ENCODE results near the gene WDR38.

The WDR38 gene, protein sequence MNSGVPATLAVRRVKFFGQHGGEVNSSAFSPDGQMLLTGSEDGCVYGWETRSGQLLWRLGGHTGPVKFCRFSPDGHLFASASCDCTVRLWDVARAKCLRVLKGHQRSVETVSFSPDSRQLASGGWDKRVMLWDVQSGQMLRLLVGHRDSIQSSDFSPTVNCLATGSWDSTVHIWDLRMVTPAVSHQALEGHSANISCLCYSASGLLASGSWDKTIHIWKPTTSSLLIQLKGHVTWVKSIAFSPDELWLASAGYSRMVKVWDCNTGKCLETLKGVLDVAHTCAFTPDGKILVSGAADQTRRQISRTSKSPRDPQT

DNA sequence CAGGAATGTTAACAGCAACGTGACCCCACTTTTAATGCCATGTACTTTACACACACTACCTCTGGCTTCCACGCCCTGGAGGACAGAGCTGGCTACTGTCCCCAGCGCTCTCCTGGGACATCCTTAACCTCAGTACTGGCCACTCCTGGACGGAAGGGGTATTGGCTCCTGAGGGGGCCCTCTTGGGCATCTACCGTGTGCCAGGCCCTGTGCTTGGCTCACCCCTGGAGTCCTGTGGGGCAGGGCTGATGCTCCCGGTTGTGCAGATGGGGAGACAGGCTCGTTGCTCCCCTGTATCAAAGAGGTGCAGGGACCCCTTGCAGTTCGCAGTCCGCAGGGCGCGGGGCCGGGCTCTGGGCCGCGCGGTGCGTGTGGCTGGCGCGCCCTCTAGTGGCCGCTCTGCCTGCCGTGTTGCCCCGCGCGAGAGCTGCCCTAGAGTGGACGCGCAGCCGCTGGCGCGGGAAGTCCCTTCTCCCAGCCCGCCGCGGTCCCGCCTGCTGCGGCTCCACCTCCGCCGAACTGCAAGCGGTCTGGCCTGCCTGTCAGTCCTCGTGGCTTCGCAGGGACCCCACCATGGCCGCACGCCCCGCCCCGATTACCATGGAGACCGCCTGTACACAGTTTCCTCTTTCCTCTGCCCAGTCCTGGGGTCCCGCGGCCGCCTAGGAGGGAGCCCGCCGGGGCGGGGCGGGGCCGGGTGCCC lies at the start of gene WDR38:
Gene WDR38 (plus strand): TSS at position 632 of the 703 bp plus-strand sequence. CDS start 72 bp downstream, outside the sequence.
- DNase-seq, result peak; percentile 64

DNA sequence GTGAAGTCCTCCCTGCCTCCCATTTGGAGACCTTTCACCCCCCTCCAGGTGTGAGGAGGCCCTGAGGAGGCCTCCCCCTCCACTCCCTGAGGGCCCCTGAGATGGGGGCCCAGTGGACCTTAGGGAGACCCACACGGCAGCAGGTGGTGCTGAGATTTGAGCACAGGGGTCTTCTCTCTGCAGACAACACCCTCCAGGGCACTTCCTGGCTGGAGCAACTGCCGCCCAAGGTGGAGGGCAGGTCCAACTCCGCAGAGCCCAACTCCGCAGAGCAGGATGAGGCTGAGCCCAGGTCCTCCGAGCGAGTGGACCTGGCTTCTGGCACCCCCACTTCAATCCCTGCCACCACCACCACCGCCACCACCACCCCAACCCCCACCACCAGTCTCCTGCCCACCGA lies 49.3 kb upstream of the WDR38 start:
- DNase-seq, result no peak

DNA sequence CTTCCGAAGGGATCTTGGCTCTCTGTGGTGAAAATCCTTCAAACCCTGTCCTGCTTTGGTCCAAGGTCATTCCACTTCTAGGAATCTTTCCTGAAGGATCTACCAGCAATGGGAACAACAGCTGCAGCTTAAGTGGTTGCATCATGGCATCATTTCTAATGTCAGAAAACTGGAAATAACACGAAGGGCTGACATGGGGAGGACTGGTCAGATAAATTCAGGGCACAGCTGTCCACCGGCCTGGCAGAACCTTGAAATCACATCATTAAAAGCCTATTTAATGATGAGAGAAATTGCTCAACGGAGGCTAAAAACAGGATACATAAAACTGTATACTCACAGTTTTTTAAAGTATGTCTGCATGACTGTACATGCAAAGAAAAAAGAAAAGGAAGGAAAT lies 48.1 kb upstream of the WDR38 start:
- no peak for DNase-seq

DNA sequence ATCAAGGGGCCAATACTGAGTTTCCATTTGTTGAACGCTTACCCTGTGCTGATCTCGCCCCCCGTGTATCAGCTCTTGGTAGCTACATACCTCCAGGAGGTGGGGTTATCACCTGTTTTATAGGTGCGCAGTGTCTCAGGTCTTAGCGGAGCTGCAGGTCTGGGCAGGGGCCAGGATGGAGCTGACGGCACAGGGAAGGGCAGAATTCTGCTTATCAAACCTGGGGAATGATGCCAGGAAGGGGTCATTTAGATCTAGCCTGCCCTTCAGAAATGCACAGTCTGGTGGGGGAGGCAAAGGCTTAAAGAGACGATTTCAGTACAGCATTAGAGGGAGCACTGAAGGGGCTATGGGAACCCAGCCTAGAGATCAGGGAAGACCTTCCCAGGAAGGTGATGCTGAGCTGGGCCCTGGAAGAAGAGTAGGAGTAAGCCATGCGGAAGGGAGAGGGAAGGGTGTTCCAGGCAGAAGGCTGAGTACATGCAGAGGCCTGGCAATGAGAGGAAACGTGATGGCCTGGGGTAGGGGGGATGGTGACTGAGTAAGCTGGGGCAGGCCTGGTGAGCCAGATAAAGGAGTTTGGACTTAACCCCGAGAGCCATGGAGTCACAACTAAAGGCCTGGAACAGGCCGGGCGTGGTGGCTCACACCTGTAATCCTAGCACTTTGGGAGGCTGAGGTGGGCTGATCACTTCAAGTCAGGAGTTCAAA lies 44.9 kb upstream of the WDR38 start:
- DNase-seq, result no peak

DNA sequence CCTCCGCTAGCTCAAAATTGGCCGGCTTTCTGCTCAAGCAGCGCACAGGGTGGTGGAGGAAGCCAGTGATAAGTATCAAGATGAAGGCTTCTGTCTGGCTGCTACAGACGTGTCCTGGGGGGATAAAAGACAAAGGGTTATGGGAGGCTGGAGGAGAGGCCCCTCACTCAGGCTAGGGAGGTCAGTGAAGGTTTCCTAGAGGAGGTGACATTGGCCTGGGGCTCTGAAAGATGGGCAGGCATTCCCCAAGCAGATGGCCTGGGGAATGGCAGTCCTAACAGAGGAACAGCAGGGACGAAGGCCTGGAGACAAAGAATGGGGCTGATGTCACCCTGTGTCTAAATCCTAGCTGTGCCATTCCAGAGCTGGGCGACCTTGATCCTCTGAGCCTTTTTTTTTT lies 44.0 kb upstream of the WDR38 start:
- no peak for DNase-seq

DNA sequence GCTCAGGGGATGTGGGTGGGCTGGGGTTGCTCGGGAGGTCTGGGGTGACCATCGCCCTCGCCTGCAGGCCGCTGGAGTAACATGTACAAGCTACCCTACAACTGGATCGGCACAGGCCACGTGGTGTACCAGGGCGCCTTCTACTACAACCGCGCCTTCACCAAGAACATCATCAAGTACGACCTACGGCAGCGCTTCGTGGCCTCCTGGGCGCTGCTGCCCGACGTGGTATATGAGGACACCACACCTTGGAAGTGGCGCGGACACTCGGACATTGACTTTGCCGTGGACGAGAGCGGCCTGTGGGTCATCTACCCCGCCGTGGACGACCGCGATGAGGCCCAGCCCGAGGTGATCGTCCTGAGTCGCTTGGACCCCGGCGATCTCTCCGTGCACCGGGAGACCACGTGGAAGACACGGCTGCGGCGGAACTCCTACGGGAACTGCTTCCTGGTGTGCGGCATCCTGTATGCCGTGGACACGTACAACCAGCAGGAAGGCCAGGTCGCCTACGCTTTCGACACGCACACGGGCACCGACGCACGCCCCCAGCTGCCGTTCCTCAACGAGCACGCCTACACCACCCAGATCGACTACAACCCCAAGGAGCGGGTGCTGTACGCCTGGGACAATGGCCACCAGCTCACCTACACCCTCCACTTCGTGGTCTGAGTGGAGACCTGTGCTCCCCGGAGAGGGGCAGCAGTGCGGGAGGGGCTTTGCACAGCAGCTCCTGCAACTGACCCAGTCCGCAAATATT lies 43.3 kb upstream of the WDR38 start:
- DNase-seq, result no peak

DNA sequence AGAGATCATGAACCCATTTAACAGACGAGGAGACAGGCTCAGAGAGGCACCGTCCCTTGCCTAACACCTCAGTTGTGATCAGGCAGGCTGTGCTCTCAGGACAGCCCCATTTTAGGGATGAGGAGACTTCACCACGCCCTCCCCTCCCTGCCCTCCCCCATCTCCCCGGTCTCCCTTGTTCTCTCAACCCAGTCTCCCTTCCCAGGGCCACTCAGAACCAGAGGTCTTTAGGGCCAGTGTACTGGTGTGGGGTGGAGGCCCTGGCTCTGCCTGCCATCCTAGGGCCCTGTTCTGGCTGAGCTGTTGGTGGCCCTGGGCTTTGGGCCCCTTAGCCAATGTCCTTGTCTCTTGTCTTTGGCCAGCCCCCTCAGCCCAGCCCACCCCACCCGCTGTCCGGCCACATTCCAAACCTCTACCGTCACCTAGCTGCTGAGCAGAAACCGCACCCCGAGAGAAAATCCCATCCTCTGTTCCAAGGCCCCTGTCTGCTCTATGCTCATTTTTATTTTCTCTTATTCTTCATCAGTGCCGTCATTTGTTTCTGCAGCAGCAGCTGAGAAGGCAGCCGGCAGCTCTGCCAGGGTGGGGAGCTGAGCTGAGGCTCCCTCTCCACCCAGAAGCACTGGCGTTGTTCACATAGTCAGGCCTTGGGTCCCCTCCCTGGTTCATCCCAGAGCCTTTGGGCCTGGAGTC lies 42.5 kb upstream of the WDR38 start:
- DNase-seq, result no peak

DNA sequence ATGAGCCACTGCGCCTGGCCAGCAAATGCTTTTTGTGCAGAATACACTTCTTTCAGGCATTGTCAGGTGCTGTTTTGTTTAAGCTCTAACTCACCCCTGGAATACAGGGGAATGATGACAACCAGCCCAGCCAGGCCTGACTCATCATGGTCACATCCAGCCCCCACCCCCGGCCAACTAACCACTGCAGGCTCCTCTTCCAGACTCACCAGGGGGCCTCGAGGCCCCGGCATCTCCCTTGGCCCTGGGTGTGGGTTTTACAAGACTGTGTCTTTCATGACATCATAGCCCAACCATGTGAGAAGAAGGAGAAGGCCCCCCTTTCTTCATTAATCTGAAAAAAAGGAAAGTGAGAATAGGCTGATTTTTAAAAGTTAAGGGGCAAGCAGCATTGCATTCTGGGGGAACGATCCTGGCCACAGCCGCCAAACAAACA lies 40.8 kb upstream of the WDR38 start:
- no peak for DNase-seq

DNA sequence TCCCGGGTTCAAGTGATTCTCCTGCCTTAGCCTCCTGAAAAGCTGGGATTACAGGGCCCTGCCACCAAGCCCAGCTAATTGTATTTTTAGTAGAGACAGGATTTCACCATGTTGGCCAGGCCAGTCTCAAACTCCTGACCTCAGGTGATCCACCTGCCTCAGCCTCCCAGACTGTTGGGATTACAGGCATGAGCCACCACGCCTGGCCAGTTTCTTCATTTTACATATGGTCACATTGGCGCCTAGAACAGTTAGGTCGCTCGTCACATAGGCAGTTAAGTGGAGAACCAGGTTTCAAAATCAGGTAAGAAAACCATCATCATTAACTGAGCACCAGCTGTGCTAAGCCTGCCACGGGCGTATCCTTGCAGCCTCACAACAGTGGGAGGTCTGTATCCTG lies 40.2 kb upstream of the WDR38 start:
- no peak for DNase-seq

DNA sequence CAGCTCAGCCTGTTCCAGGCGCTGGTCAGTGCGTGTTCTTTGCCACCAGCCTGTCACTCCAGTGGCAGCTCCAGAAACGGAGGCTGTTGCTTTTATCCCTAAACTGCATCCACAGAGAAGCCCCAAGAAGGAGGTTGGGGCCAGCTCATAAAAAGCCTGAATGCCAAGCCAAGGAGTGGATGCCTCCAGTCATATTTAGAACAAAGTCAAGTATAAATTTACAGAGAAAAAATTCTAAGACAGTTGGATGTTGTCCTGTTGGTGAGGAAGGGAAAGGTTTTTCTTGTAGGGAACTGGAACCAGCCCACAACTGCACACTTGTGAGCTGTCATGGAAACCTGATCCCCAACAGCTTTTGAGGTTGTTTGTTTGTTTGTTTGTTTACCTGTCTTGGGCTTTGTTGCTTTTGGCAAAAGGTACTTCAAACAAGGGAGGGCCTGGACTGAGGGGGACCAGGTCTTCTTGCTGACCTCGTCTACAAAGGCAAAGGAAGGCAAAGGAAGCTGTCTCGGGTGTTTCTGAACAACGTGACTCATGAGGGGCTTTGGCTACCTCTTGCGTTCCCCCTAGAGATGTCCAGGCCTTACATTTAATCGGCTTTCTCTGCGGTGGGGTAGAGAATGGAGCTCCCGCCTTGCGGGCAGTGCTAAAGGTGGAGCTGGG lies 39.6 kb upstream of the WDR38 start:
- no peak for DNase-seq

DNA sequence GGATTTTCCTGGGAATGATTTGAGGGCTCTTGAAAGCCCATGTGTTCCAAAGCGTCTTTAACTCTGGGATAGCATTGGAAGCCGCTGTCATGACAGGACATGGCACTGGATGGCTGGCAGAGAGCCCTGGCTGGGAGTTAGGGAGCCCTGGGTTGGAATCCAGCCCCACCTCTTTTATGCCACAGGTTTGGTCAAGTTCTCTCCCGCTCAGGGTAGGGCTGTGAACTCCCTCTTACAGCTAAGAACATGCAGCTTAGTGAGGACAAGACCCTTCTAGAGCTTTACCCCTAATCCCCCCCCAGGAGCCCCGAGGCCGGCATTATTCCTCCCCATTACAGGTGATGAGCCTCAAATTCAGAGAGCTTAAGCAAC lies 39.1 kb upstream of the WDR38 start:
- no peak for DNase-seq

DNA sequence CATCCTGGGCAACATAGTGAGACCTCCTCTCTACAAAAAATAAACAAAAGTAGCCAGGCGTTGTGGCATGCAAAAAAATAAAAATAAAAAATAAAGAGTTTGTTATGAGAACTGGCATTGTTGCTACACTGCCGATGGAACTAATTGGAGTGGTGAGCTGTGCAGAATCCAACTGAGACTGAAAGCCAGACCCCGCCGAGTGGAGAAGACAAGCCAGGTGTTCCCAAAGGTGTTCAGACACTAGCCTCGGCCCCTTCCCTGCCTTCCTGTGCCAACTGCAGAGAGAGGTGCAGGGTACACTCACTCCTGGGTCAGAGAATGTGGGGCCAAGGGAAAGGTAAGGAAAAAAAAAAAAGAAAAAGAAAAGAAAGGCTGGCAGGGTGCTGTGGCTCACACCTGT lies 37.7 kb upstream of the WDR38 start:
- no peak for DNase-seq

DNA sequence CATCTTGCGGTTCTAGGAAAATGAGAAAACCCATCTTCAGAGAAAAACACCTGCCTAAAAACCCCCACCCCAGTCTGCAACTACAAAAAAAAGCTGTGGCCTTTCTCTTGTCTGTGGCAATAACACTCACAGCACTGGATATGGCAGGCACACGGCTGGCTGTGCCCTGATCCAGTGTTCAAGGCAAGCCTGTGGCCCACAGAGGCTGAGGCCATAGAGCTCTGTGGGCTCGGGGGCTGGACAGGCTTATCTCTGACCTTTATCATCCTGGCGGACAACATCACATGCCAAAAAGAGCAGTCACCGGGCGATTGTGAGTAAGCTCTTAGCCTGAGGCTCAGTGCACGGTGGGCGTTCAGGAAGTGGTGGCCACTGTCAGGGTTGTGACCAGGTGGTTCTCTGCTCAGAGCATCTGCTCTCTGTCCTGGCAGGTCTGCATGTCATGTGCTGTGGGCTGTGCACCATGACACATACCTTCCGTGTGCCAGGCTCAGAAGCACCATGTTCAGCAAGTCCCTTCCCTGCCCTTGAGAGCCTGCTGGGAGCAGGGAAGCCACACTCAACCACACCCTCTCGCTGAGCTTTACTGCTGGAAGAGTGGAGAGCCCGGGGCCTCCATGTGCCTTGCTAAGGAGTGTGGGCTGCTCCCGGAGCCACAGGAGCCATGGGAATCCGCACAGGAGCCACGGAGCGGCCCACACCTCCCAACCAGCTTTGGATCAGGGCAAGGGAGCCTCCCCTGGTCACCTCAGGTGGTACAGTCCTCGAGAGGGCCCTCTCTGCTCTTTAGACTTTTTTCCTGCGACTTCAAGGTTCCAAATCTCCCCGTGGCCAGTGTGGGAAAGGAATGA lies 34.6 kb upstream of the WDR38 start:
- DNase-seq, result no peak

DNA sequence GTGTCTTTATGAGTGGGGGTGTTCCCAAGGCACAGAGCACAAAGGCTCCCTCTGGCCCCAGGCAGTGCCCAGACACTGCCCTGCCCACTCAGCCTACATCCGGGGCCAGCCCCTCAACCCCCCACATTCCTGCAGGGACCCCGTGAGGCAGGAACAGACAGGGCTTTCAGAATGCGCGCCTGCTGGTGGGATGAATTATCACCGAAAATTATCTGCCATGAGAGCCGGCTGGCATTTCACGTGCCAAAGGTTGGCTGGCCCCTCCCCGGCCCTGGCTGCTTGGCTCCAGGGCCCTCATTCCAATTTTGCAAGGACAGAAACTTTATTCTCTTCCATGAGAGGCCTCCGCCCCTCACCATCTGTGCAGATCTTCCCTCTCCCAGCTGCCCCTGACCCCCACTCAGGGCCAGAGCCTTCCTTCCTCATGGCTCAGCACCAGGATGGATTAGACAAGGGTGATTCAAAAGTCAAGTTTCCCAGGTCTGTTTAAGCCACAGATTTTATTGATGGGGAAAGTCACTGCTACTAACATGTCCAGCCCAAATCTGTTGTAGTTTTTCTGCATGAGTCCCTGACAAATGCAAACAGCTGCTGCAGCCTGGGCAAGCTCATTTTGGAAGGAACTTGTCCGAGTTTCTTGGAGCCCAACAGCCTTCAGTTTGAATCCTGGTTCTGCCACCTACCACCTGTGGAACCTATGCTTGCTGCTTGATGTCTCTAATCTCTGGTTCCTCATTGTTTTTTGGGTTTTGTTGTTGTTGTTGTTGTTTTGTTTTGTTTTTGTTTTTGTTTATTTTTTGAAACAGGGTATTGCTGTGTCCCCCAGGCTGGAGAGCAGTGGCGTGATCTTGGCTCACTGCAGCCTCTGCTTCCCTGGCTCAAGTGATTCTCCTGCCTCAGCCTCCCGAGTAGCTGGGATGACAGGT lies 32.3 kb upstream of the WDR38 start:
- no peak for DNase-seq

DNA sequence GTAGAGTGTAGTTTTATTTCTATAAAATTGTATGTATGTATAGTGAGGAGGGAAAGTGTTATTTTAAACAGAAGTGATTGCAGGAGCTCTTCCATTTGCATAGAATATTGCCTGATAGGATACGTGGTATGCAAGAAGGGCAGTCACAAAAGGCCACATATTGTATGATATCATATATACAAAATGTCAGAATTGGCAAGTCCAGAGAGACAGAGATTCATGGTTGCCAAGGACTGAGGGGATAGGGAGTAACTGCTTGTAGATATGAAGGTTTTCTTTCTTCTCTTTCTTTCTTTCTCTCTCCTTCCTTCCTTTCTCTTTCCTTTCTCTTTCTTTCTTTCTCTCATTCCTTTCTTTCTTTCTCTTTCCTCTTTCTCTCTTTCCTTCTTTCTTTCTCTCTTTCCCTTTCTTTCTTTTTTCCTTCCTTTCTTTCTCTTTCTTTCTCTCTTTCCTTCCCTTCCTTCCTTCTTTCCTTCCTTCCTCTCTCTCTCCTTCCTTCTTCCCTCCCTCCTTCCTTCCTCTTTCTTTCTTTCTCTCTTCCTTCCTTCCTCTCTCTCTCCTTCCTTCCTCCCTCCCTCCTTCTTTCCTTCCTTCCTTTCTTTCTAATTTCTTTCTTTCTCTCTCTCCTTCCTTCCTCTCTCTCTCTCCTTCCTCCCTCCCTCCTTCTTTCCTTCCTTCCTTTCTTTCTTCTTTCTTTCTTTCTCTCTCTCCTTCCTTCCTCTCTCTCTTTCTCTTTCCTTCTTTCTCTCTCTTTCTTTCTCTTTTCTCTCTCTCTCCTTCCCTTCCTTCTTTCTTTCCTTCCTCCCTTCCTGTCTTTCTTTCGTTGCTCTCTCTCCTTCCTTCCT lies 24.5 kb upstream of the WDR38 start:
- no peak for DNase-seq

DNA sequence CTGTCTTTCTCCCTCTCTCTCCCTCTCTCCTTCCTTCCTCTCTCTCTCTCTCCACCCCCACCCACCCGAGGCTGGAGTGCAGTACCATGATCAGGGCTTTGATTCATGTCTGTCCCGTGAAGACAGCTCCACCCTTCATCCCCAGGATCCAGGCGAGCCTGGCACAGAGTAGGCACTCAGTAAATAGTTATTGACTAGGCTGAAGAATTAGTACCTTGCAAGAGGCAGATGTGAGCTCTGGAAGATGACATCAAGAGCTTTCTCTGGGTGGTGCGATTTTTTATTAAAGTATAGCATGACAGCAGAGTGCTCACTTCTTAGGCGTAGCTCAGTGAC lies 24.0 kb upstream of the WDR38 start:
- DNase-seq, result no peak

DNA sequence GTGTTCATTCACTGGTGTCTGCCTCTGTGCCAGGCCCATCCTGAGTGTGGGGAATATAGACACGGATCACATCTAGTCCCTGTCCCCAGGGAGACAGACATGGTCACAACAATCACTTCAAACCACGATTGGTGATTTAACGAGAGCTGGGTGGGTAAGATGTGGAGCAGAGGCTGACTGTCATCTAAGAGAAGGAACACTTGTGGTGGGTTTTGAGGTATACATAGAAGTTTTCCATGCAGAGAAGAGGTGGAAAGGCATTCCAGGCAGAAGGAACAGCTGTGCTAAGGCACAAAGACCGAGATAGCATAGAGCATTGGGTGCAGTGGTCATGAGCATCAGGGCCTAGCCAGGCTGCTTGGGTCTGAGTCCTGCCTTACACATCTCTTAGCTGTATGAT lies 22.7 kb upstream of the WDR38 start:
- DNase-seq, result no peak

DNA sequence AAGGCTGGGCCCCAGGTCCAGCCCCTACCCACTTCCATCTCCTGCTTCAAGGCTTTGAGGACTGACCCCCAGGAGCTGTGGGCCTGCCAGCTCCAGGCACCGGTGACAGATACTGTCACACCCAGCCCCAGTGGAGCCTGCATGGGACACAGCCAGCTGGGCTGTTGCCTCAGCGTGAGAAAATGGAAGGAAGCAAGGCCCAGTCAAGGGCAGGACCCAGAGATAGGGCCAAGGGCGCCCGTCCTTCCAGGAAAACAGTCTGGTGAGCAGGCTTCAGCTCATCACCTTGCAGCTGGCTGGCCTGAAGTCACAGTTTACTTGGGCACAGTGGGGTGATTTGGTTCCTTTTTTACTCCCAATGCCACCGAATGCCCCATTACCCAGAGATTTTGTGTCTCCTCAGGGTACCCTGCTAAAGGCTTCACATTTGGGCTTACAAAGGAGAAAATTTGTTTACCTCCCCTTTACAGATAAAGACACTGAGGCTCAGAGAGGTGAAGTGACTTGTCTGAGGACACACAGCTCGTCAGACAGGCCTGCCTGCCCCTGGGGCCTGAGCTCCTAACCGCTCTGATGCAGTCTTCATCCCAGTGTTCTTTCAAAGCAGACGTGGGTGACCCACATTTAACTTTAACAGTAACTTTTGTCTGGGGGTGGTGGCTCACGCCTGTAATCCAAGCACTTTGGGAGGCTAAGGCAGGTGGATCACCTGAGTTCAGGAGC lies 21.5 kb upstream of the WDR38 start:
- no peak for DNase-seq

Data from NCI-H748 treated with DMSO at 0.1 percent for 48 hours (cell line).